ENCODE results near the gene DNM2.
A peak's percentile ranks its signal among the peaks of the same experiment; 100 is the strongest.
"Not testable (repeated sequence)": the region's sequence is repeated elsewhere in the genome, so short reads cannot be mapped to it uniquely, and the experiment has no call there.

Gene DNM2

GRCh38 chr19:10819124-10820060 lies 101.5 kb downstream of the DNM2 start:
- DNase-seq, result no peak

- DNase-seq, result no peak
These were observed 102.3 kb downstream of the DNM2 start for GRCh38 chr19:10820173-10820572.

- no peak for DNase-seq
These were observed 105.8 kb downstream of the DNM2 start for GRCh38 chr19:10823690-10824089.

- DNase-seq, result no peak
These were observed 108.4 kb downstream of the DNM2 start for GRCh38 chr19:10826231-10826630.

- DNase-seq, result no peak
These were observed 109.0 kb downstream of the DNM2 start for GRCh38 chr19:10826846-10827245.

- DNase-seq, result no peak
These were observed 111.3 kb downstream of the DNM2 start for GRCh38 chr19:10828981-10829821.

- no peak for DNase-seq
These were observed 112.1 kb downstream of the DNM2 start for GRCh38 chr19:10829967-10830366.

- no peak for DNase-seq
These were observed 112.5 kb downstream of the DNM2 start for GRCh38 chr19:10830370-10830769.

GRCh38 chr19:10830931-10831779 lies 113.3 kb downstream of the DNM2 start:
- no peak for DNase-seq

- no peak for DNase-seq
These were observed 114.4 kb downstream of the DNM2 start for GRCh38 chr19:10831987-10832938.

- DNase-seq, result no peak
These were observed 115.0 kb downstream of the DNM2 start for GRCh38 chr19:10832939-10833296.

GRCh38 chr19:10835089-10835753 lies 117.3 kb downstream of the DNM2 start:
- DNase-seq, result no peak

GRCh38 chr19:10835754-10836478 lies 118.0 kb downstream of the DNM2 start, which contains the start of gene TMED1:
TSS of gene TMED1 (minus strand) at chr19:10836212. CDS start at chr19:10836191, 21 bp downstream.
- peak; percentile 94 to 99 for DNase-seq

GRCh38 chr19:10836479-10837330 lies 118.8 kb downstream of the DNM2 start:
- DNase-seq, result peak in 1 of 2 donors; percentile 88

- DNase-seq, result not testable (repeated sequence)
These were observed 119.8 kb downstream of the DNM2 start for GRCh38 chr19:10837649-10838048.

- DNase-seq, result no peak
These were observed 120.5 kb downstream of the DNM2 start for GRCh38 chr19:10838377-10838776.

GRCh38 chr19:10839114-10840050 lies 121.5 kb downstream of the DNM2 start:
- no peak for DNase-seq

GRCh38 chr19:10842788-10843187 lies 124.9 kb downstream of the DNM2 start:
- no peak for DNase-seq

Data from hippocampal formation (tissue), 2 donors.